ENCODE results near the gene SQSTM1. TPM values are rescaled to one million over a fixed set of nuclear protein-coding genes. Genes with fewer than 3 reads are reported as not detected.

Gene SQSTM1
- total and polyA plus RNA-seq, 2 donors (not counting 1 experiment from before 2014, with no cell fraction given), result 72.2 to 400 TPM

- Mint-ChIP-seq H3K4me3 (no peak overlapping the region), H3K4me1 (peaks cover 32% of the 10 kb centered on the region), H3K27me3 (no peaks in the 10 kb centered on the region), H3K27ac (no peak overlapping the region), H3K9me3 (ENCODE audit: insufficient read depth) (no peaks in the 10 kb centered on the region)
- no peak overlapping the region for H3K4me3 ChIP-seq (ENCODE audit: control extremely low read depth in 1 of 5, extremely low read depth in 1 of 5, insufficient read depth in 1 of 5, low read depth in 2 of 5, low read length in 4 of 5)
- peaks cover 8 to 13% of the 10 kb centered on the region in 2 donors for H3K4me1 ChIP-seq (ENCODE audit: control insufficient read depth in 2 of 2, insufficient read depth in 2 of 2, low read length in 2 of 2)
- H3K79me2 ChIP-seq (ENCODE audit: control insufficient read depth, insufficient read depth, low read length), result peaks cover 65% of the 10 kb centered on the region
- no peak overlapping the region for H3K4me2 ChIP-seq (replicated peaks; ENCODE audit: low read depth, low read length, poor library complexity, severe bottlenecking)
- H3K9me3 ChIP-seq (ENCODE audit: control extremely low read depth in 1 of 3, control insufficient read depth in 2 of 3, insufficient read depth in 1 of 3, low read length in 2 of 3), result no peaks in the 10 kb centered on the region
- H3K9ac ChIP-seq (ENCODE audit: low read length), result no peak overlapping the region
- intact Hi-C loops (cut with micrococcal nuclease), result no loop called here
- TF ChIP-seq EZH2 (IDR thresholded peaks at IDR 0.05; ENCODE audit: borderline replicate concordance, insufficient read depth, low read depth, low read length, poor library complexity, severe bottlenecking), result no peak
- no peak for TF ChIP-seq CTCF (IDR thresholded peaks at IDR 0.05)
- POLR2A ChIA-PET, result interaction anchor here (0.7 kb wide), 1 partner anchor 89 kb away, joined by 3 read pairs; no protein-coding TSS in a partner anchor
- peak; percentile 24 for DNase-seq
- peaks cover 90% of the 10 kb centered on the region for H4K20me1 ChIP-seq (ENCODE audit: control insufficient read depth, insufficient read depth, low read length, poor library complexity, severe bottlenecking)
- H3K36me3 ChIP-seq (replicated peaks in 1 of 2; ENCODE audit: control extremely low read depth in 1 of 2, control insufficient read depth in 1 of 2, extremely low read depth in 1 of 2, insufficient read depth in 2 of 2, low read length in 1 of 2), result peaks cover 2 to 67% of the 10 kb centered on the region in 2 experiments
- no peak overlapping the region for H2AFZ ChIP-seq (ENCODE audit: insufficient read depth, low read depth, low read length, poor library complexity, severe bottlenecking)
- WGBS (ENCODE audit: insufficient coverage), result 96% methylated on average over 13 of the region's 13 CpGs
- CTCF ChIA-PET, result interaction anchor here (0.8 kb wide), 1 partner anchor 23 kb away, joined by 4 read pairs; no protein-coding TSS in a partner anchor
- ATAC-seq (ENCODE audit: low read depth), result no peak
- no peaks in the 10 kb centered on the region for H3K27me3 ChIP-seq (replicated peaks in 1 of 4; ENCODE audit: control extremely low read depth in 1 of 4, control insufficient read depth in 3 of 4, insufficient read depth in 4 of 4, low read length in 3 of 4)
- no peak overlapping the region for H3K27ac ChIP-seq (ENCODE audit: low read length in 2 of 2)
These were observed 5.0 kb downstream of the SQSTM1 start for GRCh38 chr5:179825655-179826182.

- Histone ChIP-seq H3K27me3 (replicated peaks in 1 of 4; ENCODE audit: control extremely low read depth in 1 of 4, control insufficient read depth in 3 of 4, insufficient read depth in 4 of 4, low read length in 3 of 4) (no peaks in the 10 kb centered on the region), H3K9me3 (ENCODE audit: control extremely low read depth in 1 of 3, control insufficient read depth in 2 of 3, insufficient read depth in 1 of 3, low read length in 2 of 3) (no peaks in the 10 kb centered on the region), H3K27ac (ENCODE audit: low read length in 2 of 2) (no peak overlapping the region), H3K4me2 (replicated peaks; ENCODE audit: low read depth, low read length, poor library complexity, severe bottlenecking) (no peak overlapping the region), H3K4me3 (ENCODE audit: control extremely low read depth in 1 of 5, extremely low read depth in 1 of 5, insufficient read depth in 1 of 5, low read depth in 2 of 5, low read length in 4 of 5) (no peak overlapping the region), H2AFZ (ENCODE audit: insufficient read depth, low read depth, low read length, poor library complexity, severe bottlenecking) (no peak overlapping the region), H3K4me1 (ENCODE audit: control insufficient read depth in 2 of 2, insufficient read depth in 2 of 2, low read length in 2 of 2) (peaks cover 0 to 2% of the 10 kb centered on the region in 2 donors), H3K36me3 (replicated peaks in 1 of 2; ENCODE audit: control extremely low read depth in 1 of 2, control insufficient read depth in 1 of 2, extremely low read depth in 1 of 2, insufficient read depth in 2 of 2, low read length in 1 of 2) (peaks cover 2 to 84% of the 10 kb centered on the region in 2 experiments), H4K20me1 (ENCODE audit: control insufficient read depth, insufficient read depth, low read length, poor library complexity, severe bottlenecking) (peaks cover 80% of the 10 kb centered on the region), H3K9ac (ENCODE audit: low read length) (no peak overlapping the region), H3K79me2 (ENCODE audit: control insufficient read depth, insufficient read depth, low read length) (peaks cover 46% of the 10 kb centered on the region)
- H3K4me3 Mint-ChIP-seq, result no peak overlapping the region
- H3K4me1 Mint-ChIP-seq, result peaks cover 22% of the 10 kb centered on the region
- ChIA-PET CTCF (interaction anchor here (1.1 to 1.3 kb wide), 2 partner anchors 26 to 65 kb away, joined by 5 read pairs; no protein-coding TSS in a partner anchor), POLR2A (no interaction called here)
- 79% methylated on average over 9 of the region's 9 CpGs for WGBS (ENCODE audit: insufficient coverage)
- peak; percentile 53 for ATAC-seq (ENCODE audit: low read depth)
- no peak for DNase-seq
- TF ChIP-seq CTCF (IDR thresholded peaks at IDR 0.05), result no peak
- no peak for TF ChIP-seq EZH2 (IDR thresholded peaks at IDR 0.05; ENCODE audit: borderline replicate concordance, insufficient read depth, low read depth, low read length, poor library complexity, severe bottlenecking)
- intact Hi-C loops (cut with micrococcal nuclease), result no loop called here
- H3K27ac Mint-ChIP-seq, result peak overlapping the region; percentile 20
- H3K9me3 Mint-ChIP-seq (ENCODE audit: insufficient read depth), result no peaks in the 10 kb centered on the region
- H3K27me3 Mint-ChIP-seq, result no peaks in the 10 kb centered on the region
These were observed 7.0 kb downstream of the SQSTM1 start for GRCh38 chr5:179827680-179828079.

All from B cell (primary cell).